Skeletal muscle cell (primary cell): ENCODE results near the gene SCYL1.

Source experiments
- DNase-seq: peaks from one replicate; pipeline ENCODE4 v3.0.0-alpha.2; 2010; ENCODE audit warnings: low read depth
- H3K4me3 ChIP-seq: 2 replicates; pipeline ENCODE4 v1.5.1; 2011; ENCODE audit warnings: low read depth, mild to moderate bottlenecking, control low read depth, low read length, moderate library complexity

Gene SCYL1

GRCh38 chr11:65524741-65525545 lies at the start of gene SCYL1:
TSS of gene SCYL1 (plus strand) at chr11:65525083. CDS start at chr11:65525154, 71 bp downstream.
- DNase-seq, result no peak
- peak within 1 kb of the TSS; percentile 93 for H3K4me3 ChIP-seq

GRCh38 chr11:65476632-65477148 lies 48.2 kb upstream of the SCYL1 start:
- DNase-seq, result no peak

GRCh38 chr11:65477149-65477965 lies 47.5 kb upstream of the SCYL1 start:
- H3K4me3 ChIP-seq, result peak overlapping the region; percentile 71
- peak; percentile 82 for DNase-seq

More at GRCh38 chr11:65476632-65477148, 48.2 kb upstream of the SCYL1 start:
- H3K4me3 ChIP-seq, result peak overlapping the region; percentile 71

- peak overlapping the region; percentile 28 for H3K4me3 ChIP-seq
- DNase-seq, result no peak
These were observed 46.3 kb upstream of the SCYL1 start for GRCh38 chr11:65478388-65479183.

- H3K4me3 ChIP-seq, result peak overlapping the region; percentile 28
- peak; percentile 81 for DNase-seq
These were observed 45.4 kb upstream of the SCYL1 start for GRCh38 chr11:65479184-65480145.

- H3K4me3 ChIP-seq, result no peak overlapping the region
- DNase-seq, result no peak
These were observed 42.5 kb upstream of the SCYL1 start for GRCh38 chr11:65482306-65482850.

- DNase-seq, result no peak
- no peak overlapping the region for H3K4me3 ChIP-seq
These were observed 39.0 kb upstream of the SCYL1 start for GRCh38 chr11:65485920-65486219.

GRCh38 chr11:65486570-65487466 lies 38.1 kb upstream of the SCYL1 start:
- no peak overlapping the region for H3K4me3 ChIP-seq

GRCh38 chr11:65487467-65488272 lies 37.2 kb upstream of the SCYL1 start:
- DNase-seq, result peak; percentile 100
- peak overlapping the region; percentile 24 for H3K4me3 ChIP-seq

More at GRCh38 chr11:65486570-65487466, 38.1 kb upstream of the SCYL1 start:
- no peak for DNase-seq

- no peak for DNase-seq
These were observed 36.4 kb upstream of the SCYL1 start for GRCh38 chr11:65488273-65489034.

GRCh38 chr11:65489035-65489705 lies 35.7 kb upstream of the SCYL1 start:
- no peak for DNase-seq
- no peak overlapping the region for H3K4me3 ChIP-seq

More at GRCh38 chr11:65488273-65489034, 36.4 kb upstream of the SCYL1 start:
- peak overlapping the region; percentile 24 for H3K4me3 ChIP-seq

- DNase-seq, result no peak
- no peak overlapping the region for H3K4me3 ChIP-seq
These were observed 35.1 kb upstream of the SCYL1 start for GRCh38 chr11:65489706-65490320.

GRCh38 chr11:65491163-65491465 lies 33.8 kb upstream of the SCYL1 start:
- DNase-seq, result no peak
- H3K4me3 ChIP-seq, result no peak overlapping the region

- peak; percentile 98 for DNase-seq
- no peak overlapping the region for H3K4me3 ChIP-seq
These were observed 33.1 kb upstream of the SCYL1 start for GRCh38 chr11:65491614-65492386.

- no peak for DNase-seq
- H3K4me3 ChIP-seq, result no peak overlapping the region
These were observed 32.6 kb upstream of the SCYL1 start for GRCh38 chr11:65492387-65492636.
